Measurements from ENCODE around the gene TRIM63. TPM values are rescaled to one million over a fixed set of nuclear protein-coding genes. Genes with fewer than 3 reads are reported as not detected.

TRIM63 gene
- total and polyA plus RNA-seq, 9 of the 15 experiments (the other 6 are each of a cell fraction or from before 2014, with no cell fraction given), result 0.08 to 0.57 (median 0.36) TPM

- TF ChIP-seq, protein P1, sequence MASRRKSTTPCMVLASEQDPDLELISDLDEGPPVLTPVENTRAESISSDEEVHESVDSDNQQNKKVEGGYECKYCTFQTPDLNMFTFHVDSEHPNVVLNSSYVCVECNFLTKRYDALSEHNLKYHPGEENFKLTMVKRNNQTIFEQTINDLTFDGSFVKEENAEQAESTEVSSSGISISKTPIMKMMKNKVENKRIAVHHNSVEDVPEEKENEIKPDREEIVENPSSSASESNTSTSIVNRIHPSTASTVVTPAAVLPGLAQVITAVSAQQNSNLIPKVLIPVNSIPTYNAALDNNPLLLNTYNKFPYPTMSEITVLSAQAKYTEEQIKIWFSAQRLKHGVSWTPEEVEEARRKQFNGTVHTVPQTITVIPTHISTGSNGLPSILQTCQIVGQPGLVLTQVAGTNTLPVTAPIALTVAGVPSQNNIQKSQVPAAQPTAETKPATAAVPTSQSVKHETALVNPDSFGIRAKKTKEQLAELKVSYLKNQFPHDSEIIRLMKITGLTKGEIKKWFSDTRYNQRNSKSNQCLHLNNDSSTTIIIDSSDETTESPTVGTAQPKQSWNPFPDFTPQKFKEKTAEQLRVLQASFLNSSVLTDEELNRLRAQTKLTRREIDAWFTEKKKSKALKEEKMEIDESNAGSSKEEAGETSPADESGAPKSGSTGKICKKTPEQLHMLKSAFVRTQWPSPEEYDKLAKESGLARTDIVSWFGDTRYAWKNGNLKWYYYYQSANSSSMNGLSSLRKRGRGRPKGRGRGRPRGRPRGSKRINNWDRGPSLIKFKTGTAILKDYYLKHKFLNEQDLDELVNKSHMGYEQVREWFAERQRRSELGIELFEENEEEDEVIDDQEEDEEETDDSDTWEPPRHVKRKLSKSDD (conservative IDR thresholded peaks at IDR 0.05; ENCODE audit: low read length), result no peak
- TF ChIP-seq XRCC3 (IDR thresholded peaks at IDR 0.05) (no peak), XRCC5 (IDR thresholded peaks at IDR 0.05; ENCODE audit: low read depth, low read length) (no peak), HDGF (IDR thresholded peaks at IDR 0.05) (no peak), ESRRA (IDR thresholded peaks at IDR 0.05; ENCODE audit: borderline replicate concordance, low read depth) (peak; percentile 32; the same call in 1 of the 2 replicates), RBM22 (IDR thresholded peaks at IDR 0.05; ENCODE audit: low read depth, low read length, poor library complexity, severe bottlenecking) (no peak), ID3 (CRISPR knock-in tag; IDR thresholded peaks at IDR 0.05) (no peak), ID3 (tag; IDR thresholded peaks at IDR 0.05) (no peak), PHF21A (IDR thresholded peaks at IDR 0.05; ENCODE audit: borderline replicate concordance, low read depth) (no peak), ZNF699 (CRISPR knock-in tag; IDR thresholded peaks at IDR 0.05; ENCODE audit: insufficient replicate concordance) (no peak), CHD4 (IDR thresholded peaks at IDR 0.05; ENCODE audit: insufficient read depth, insufficient replicate concordance, low read depth, low read length, poor library complexity, severe bottlenecking) (peak; percentile 95), DACH1 (IDR thresholded peaks at IDR 0.05; ENCODE audit: partially characterized antibody) (no peak), IFI16 (CRISPR knock-in tag; IDR thresholded peaks at IDR 0.05) (no peak), ZNF24 (IDR thresholded peaks at IDR 0.05) (no peak), ZNF561 (CRISPR knock-in tag; conservative IDR thresholded peaks at IDR 0.05) (no peak), SAP30 (IDR thresholded peaks at IDR 0.05; ENCODE audit: borderline replicate concordance, insufficient read depth, low read depth, low read length, poor library complexity, severe bottlenecking) (no peak), PATZ1 (CRISPR knock-in tag; IDR thresholded peaks at IDR 0.05; ENCODE audit: borderline replicate concordance) (no peak), MYNN (IDR thresholded peaks at IDR 0.05) (no peak), MYNN (CRISPR knock-in tag; IDR thresholded peaks at IDR 0.05) (no peak)
- TF ChIP-seq, protein P2, sequence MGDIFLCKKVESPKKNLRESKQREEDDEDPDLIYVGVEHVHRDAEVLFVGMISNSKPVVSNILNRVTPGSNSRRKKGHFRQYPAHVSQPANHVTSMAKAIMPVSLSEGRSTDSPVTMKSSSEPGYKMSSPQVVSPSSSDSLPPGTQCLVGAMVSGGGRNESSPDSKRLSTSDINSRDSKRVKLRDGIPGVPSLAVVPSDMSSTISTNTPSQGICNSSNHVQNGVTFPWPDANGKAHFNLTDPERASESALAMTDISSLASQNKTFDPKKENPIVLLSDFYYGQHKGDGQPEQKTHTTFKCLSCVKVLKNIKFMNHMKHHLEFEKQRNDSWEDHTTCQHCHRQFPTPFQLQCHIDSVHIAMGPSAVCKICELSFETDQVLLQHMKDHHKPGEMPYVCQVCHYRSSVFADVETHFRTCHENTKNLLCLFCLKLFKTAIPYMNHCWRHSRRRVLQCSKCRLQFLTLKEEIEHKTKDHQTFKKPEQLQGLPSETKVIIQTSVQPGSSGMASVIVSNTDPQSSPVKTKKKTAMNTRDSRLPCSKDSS (IDR thresholded peaks at IDR 0.05; ENCODE audit: low read depth, partially characterized antibody), result no peak
- TF ChIP-seq, protein P3, sequence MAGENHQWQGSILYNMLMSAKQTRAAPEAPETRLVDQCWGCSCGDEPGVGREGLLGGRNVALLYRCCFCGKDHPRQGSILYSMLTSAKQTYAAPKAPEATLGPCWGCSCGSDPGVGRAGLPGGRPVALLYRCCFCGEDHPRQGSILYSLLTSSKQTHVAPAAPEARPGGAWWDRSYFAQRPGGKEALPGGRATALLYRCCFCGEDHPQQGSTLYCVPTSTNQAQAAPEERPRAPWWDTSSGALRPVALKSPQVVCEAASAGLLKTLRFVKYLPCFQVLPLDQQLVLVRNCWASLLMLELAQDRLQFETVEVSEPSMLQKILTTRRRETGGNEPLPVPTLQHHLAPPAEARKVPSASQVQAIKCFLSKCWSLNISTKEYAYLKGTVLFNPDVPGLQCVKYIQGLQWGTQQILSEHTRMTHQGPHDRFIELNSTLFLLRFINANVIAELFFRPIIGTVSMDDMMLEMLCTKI (IDR thresholded peaks at IDR 0.05; ENCODE audit: partially characterized antibody), result no peak
Observed at GRCh38 chr1:26044414-26044813, 23.0 kb downstream of the TRIM63 start (continued).
